NCI-H82 treated with DMSO at 0.1 percent for 48 hours (cell line): ENCODE results near the gene ARF3.
A peak's percentile ranks its signal among the peaks of the same experiment; 100 is the strongest.

ENCODE experiments used
- DNase-seq: peaks from one replicate; lab custom pipeline; 2025; ENCODE audit not compliant: unreplicated experiment; lab: John Stamatoyannopoulos, UW

The ARF3 gene

DNA sequence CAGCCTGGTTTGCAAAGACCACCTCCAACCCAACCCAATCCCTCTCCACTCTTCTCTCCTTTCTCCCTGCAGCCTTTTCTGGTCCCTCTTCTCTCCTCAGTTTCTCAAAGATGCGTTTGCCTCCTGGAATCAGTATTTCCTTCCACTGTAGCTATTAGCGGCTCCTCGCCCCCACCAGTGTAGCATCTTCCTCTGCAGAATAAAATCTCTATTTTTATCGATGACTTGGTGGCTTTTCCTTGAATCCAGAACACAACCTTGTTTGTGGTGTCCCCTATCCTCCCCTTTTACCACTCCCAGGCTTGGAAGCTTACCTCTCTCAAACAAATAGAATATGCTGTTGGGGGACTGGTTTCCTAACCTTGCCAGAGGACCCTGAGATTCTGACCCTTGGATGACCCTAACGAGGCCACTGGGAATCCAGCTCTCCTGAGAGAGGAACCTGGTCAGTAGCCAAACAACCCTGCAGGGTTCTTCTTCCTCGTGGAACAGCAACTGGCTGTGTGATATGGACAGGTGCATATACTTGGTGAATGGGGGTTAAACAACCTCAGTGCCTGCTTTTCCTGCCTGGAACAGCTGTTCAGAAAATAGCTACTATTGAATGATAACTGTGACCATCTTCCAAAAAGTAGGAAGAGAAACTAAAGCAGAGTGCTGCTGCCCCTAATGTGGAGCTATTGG is 25.3 kb upstream of the ARF3 start:
- DNase-seq = no peak

- no peak for DNase-seq
Observed at GRCh38 chr12:48981757-48982157, 24.5 kb upstream of the ARF3 start.

DNA sequence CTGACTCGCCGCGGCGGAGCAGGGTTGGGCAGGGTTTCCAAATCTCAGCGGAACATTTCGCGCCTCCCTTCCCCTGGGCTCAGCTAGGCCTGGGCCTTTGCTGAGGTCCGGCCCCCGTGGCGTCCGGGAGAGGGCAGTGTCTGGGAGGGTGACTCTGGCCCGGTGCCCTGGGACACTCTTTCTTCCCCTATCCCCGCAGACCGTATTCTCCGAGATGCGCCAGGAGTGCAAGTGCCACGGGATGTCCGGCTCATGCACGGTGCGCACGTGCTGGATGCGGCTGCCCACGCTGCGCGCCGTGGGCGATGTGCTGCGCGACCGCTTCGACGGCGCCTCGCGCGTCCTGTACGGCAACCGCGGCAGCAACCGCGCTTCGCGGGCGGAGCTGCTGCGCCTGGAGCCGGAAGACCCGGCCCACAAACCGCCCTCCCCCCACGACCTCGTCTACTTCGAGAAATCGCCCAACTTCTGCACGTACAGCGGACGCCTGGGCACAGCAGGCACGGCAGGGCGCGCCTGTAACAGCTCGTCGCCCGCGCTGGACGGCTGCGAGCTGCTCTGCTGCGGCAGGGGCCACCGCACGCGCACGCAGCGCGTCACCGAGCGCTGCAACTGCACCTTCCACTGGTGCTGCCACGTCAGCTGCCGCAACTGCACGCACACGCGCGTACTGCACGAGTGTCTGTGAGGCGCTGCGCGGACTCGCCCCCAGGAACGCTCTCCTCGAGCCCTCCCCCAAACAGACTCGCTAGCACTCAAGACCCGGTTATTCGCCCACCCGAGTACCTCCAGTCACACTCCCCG is 23.9 kb upstream of the ARF3 start:
- no peak for DNase-seq

DNA sequence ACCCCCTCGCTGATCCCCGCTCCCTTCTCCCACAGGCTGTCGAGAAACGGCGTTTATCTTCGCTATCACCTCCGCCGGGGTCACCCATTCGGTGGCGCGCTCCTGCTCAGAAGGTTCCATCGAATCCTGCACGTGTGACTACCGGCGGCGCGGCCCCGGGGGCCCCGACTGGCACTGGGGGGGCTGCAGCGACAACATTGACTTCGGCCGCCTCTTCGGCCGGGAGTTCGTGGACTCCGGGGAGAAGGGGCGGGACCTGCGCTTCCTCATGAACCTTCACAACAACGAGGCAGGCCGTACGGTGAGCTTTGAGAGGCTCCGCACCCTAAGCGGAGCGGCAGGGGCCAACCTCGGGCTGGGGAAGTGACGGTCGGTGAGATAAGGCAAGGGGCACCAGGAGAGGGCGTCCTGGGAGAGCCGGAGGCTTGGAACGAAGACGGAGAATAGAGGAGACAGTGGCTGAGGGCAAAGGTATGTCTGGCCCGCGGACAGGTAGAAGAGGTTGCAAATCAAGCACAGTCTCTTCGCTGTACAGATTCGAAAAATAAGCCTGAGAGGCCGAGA is 23.2 kb upstream of the ARF3 start:
- peak; percentile 31 for DNase-seq

DNA sequence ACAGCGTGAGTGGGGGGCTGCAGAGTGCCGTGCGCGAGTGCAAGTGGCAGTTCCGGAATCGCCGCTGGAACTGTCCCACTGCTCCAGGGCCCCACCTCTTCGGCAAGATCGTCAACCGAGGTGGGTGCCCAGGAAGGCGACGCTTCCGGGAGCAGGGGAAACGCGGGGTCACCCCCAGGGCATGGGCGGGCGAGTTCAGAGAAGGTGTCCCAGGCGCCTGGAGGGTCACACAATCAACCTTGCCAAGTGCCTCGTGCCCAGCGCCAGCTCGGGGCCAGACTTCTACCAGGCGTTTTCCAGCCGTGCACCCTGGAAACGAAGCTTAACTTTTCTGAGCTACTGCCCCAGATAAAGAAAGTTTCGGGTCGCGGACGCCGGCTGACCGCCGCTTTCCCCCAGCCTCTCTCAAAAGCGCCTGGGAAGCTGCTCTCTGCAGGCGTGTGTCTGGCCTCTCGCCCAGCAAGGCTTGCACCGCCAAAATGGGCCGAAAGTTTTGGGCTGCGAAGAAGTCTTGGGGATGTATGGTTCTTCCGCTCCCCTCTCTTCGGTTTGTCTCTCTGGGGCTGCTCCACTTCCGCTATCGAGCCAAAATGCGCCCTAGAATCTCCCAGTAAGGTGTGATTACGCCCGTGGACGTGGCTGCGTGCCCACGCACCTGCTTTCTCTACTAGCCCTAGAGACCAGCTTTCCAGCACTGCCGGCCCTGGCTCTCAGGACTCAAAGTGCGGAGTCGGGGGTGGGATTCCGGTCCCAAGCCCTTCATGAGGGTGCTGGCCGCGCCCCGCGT is 22.5 kb upstream of the ARF3 start:
- no peak for DNase-seq

DNA sequence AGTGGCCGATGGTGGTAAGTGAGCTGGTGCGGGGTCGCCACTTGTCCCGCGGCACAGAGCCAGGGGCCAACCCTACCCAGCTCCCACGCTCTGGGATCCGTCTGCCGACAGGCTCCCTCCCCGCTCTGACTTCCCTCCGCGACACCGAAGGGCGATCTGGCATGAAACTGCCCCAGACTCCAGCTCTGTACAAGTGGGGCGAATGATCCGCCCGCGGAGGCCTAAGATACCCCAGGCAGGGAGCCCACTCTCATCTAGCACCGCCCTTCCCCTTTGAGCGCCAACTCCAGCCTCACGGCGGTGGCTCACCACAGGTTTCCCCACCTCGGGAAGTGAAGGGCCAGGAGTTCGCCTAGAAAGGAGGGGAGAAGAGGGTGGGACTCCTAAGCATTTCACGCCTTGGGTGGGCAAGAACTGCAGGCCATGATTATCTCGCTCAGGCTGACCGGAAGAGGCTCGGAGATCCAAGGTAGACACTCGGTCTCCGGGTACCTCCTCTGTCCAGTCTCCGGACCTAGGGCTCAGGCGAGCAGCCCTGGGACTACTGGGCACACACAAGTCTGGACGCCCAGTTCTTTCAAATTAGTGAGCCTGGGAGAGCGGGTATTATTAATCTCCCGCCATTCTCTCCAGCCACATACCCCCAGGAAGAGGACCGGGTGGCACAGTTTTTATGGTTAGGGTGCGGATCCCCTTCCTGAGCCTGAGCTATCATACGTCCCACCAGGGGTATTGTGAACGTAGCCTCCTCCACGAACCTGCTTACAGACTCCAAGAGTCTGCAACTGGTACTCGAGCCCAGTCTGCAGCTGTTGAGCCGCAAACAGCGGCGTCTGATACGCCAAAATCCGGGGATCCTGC is 21.7 kb upstream of the ARF3 start:
- DNase-seq = no peak

- DNase-seq = no peak
Observed at GRCh38 chr12:48978291-48978740, 21.0 kb upstream of the ARF3 start, which contains the start of gene WNT1. TSS of gene WNT1 (plus strand) at chr12:48978322. CDS start at chr12:48978651, 329 bp downstream.

- no peak for DNase-seq
Observed at GRCh38 chr12:48977290-48978281, 20.3 kb upstream of the ARF3 start.

DNA sequence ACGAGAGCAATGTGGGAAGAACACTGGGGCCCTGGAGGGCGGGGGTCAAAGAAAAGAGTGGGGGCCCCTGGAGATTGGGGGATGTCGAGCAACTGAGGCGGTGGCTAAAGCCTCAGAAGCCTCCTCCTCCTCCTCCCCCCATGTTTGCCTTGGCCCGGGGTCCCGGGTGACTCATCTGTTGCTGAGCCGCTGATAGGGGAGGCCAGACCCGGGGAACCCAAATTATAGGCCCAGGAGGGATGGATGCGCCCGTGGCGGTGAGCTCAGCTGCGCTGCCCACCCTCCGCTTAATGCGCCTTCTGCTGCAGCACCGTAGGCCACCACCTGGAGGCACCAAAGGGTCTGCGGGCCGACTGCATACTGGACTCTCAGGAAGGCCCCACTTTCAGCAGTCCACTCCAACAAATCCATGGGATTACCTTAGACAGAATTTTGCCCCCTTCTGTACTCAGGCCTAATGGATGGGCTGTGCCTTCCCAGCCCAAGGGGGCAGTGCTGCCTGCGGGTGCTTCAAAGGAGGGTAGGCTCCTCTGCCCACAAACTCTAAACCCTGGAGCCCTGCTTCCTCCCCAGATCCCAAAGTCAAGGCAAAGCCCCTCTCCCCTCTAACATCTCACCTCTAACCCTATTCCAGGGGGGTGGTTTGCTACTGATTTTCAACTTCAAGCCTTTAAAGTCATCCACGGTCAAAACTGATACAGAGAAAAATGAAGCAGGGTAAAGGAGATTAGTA is 16.8 kb upstream of the ARF3 start:
- DNase-seq = no peak

- no peak for DNase-seq
Observed at GRCh38 chr12:48973531-48973930, 16.2 kb upstream of the ARF3 start.

GRCh38 chr12:48972952-48973483 is 15.7 kb upstream of the ARF3 start:
- DNase-seq = no peak

DNA sequence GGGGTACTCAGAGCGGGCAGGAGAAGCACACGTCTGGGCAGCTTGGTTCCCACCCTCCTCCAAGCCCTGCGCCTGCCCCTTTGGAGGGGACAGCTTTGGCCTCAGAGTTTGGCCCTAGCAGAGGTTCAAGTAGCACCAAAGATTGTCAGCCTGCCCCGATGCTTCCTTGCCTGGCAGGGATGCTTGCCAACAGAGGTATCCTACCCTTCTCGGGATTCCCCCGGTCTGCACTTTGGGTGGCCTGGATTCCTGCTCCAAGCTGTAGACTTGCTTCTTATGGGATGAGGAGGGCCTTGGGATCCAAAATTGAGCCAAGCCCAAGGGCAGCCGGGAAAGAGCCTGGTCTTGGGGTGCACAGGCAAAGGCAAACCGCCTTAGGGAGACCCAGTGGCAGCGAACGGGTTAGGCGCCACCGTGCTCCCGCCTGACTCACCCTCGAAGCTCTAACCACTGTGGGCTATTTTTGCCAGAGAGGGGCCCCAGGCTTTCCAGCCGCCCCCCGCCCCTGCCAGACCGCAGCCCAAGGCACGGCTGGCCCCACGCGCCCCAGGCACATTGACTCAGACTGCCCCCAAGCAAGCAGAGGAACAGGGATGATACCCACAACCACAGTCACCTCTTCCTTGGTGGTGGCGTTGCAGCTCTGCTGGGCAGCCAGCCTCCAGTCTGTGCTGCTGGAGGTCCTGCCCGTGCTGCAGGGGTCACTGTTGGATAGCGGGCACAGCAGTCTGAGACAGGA is 15.1 kb upstream of the ARF3 start:
- no peak for DNase-seq

DNA sequence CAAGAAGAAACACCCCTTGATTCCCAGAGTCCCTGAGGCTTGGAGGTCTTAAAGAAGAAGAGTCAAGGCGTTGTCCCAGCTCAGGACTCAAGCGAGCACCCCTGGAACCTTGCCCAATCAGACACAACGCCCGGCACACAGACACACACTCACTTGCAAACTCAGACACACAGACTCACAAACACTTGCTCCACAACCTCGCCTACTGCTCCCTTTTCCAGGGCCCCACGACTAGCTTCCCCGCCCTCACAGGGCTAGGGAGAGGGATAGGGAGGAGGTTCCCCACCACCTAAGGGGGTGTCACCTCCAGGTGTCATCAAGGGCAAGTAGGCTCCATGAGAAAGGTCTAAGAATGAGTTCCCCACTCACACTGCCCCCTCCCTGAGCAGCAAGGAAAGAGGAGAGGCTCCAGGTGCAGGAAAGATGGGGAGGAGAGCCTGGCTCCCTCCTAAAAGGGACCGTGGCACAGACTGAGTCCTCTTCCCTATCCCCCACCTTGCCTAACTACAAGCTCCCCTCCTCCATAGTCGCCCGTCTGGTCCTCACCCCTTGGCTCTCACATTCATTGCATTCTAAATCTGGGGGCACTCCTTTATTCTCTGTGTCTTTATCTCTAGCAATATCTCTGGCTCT is 13.5 kb upstream of the ARF3 start:
- DNase-seq = no peak

DNA sequence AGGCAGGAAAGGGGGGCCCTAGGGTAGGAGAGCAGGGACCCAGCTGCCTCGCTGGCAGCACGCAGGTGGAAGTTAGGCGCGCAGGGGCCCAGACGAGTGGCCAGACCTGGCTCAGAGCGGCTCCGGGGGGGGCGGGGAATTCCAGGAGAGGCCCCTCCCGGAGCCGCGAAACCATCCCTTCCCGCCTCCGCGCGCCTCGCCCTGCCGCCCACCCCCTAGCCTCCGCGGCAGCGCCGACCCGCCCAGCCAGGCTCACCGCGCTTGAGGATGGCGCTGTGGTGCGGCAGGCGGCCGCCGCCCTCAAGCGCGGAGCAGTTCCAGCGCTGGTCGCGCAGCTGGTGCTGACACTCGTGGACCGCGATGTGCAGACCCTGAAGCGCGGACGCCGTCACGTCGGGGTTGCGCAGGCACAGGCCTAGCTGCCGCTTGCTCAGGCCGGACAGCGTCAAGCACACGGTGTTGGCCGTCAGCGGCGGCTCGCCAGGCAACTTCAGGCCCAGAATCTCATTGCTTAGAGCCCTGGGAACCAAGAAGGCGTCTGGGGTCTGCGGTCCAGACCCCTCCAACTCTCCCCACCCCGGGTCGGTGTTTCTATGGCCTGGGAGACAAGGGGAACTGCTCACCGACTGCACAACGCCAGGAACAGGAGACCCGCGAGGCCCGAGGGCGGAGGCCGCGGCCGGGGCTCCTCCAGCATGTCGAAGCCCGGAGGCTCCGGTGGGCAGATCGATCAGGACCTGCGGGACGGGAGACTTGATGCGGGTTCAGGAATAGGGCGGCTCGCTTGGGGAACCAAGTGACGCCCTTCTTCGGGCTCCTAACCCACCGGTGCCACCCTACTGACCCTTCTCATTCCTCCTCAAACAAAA is 12.8 kb upstream of the ARF3 start:
- DNase-seq = no peak

- DNase-seq = no peak
Observed at GRCh38 chr12:48969160-48969771, 12.0 kb upstream of the ARF3 start.

- DNase-seq = no peak
Observed at GRCh38 chr12:48968467-48968866, 11.2 kb upstream of the ARF3 start.
